BJ (cell line): ENCODE measurements around the gene ZNF878. TPM values are rescaled to one million over a fixed set of nuclear protein-coding genes. Genes with fewer than 3 reads are reported as not detected.

Experiments
- CTCF ChIA-PET: fragments of 350-600 bp; formaldehyde crosslinking; extraction: SDS; loops from one replicate; lab custom pipeline; 2021; ENCODE audit warnings: antibody characterized with exemption, inconsistent platforms; lab: Yijun Ruan, JAX
- POLR2A ChIA-PET: fragments of 300-600 bp; sonication (Branson Sonifier 250); formaldehyde crosslinking; extraction: SDS; loops from one replicate; lab custom pipeline; 2021; ENCODE audit warnings: antibody characterized with exemption; lab: Charles Lee
- DNase-seq: peaks from one replicate; pipeline ENCODE4 v3.0.0-alpha.2; 2011; ENCODE audit warnings: low read depth
- H3K27me3 ChIP-seq: 2 replicates; pipeline ENCODE4 v1.6.0; 2011; ENCODE audit warnings: low read length; ENCODE audit not compliant: control insufficient read depth, insufficient read depth
- H3K36me3 ChIP-seq: 2 replicates; pipeline ENCODE4 v1.5.1; 2011; ENCODE audit warnings: low read length; ENCODE audit not compliant: control insufficient read depth, insufficient read depth
- H3K4me3 ChIP-seq: 2 replicates; pipeline ENCODE4 v1.5.1; 2011; ENCODE audit warnings: low read depth, mild to moderate bottlenecking, control low read depth, low read length
- polyA plus RNA-seq: library from polyadenylated mRNA; depleted of rRNA; stranded (reverse); fragments of >200 nt; gene quantifications from 2 replicates; pipeline ENCODE4 v1.2.3, GENCODE V29; 2011
- TF ChIP-seq, protein P1 (sequence below): IDR thresholded peaks from 2 replicates; pipeline ENCODE4 v1.5.1; 2011; ENCODE audit warnings: low read depth, mild to moderate bottlenecking, control low read depth, inconsistent platforms, low read length, moderate library complexity; ENCODE audit not compliant: insufficient read depth

The ZNF878 gene
- polyA plus RNA-seq, 1 experiment = not detected

DNA sequence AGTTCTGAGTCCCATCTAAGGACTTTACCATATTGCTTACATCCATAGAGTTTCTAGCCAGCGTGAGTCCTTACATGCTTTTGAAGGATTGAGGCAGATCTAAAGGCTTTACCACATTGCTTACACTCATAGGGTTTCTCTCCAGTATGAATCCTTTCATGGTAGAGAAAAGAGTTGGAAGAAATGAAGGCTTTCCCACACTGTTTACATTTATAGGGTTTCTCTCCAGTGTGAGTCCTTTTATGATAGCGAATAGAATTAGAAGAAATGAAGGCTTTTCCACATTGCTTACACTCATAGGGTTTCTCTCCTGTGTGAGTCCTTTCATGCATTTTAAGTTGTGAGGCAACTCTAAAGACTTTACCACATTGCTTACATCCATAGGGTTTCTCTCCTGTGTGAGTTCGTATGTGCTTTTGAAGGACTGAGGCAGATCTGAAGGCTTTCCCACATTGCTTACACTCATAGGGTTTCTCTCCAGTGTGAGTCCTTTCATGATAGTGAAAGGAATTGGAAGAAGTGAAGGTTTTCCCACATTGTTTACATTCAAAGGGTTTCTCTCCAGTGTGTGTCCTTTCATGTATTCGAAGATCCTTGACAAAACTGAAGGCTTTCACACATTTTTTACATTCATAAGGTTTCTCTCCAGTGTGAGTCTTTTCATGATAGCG, 8.9 kb downstream of the ZNF878 start:
- TF ChIP-seq, protein P1, sequence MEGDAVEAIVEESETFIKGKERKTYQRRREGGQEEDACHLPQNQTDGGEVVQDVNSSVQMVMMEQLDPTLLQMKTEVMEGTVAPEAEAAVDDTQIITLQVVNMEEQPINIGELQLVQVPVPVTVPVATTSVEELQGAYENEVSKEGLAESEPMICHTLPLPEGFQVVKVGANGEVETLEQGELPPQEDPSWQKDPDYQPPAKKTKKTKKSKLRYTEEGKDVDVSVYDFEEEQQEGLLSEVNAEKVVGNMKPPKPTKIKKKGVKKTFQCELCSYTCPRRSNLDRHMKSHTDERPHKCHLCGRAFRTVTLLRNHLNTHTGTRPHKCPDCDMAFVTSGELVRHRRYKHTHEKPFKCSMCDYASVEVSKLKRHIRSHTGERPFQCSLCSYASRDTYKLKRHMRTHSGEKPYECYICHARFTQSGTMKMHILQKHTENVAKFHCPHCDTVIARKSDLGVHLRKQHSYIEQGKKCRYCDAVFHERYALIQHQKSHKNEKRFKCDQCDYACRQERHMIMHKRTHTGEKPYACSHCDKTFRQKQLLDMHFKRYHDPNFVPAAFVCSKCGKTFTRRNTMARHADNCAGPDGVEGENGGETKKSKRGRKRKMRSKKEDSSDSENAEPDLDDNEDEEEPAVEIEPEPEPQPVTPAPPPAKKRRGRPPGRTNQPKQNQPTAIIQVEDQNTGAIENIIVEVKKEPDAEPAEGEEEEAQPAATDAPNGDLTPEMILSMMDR = no peak
- POLR2A ChIA-PET = no interaction called here
- CTCF ChIA-PET = no interaction called here
- Histone ChIP-seq H3K4me3 (no peak overlapping the region), H3K36me3 (no peaks in the 10 kb centered on the region), H3K27me3 (no peaks in the 10 kb centered on the region)
- no peak for DNase-seq

DNA sequence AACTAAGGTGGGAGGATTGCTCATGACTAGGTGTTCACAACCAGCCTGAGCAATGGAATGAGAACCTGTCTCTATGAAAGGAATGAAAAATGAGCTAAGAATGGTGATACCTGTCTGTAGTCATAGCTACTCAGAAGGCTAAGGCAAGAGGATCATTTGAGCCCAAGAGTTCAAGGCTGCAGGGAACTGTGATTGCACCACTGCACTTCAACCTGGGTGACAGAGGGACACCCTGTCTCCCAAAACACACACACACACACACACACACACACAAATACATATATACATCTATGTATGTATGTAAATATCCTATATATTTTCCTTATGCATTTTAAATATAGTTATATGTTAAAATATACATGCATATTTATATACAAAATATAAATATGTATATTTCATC, 9.9 kb downstream of the ZNF878 start:
- TF ChIP-seq, protein P1 = no peak
- ChIA-PET POLR2A (no interaction called here), CTCF (no interaction called here)
- Histone ChIP-seq H3K4me3 (no peak overlapping the region), H3K27me3 (no peaks in the 10 kb centered on the region), H3K36me3 (no peaks in the 10 kb centered on the region)
- no peak for DNase-seq

DNA sequence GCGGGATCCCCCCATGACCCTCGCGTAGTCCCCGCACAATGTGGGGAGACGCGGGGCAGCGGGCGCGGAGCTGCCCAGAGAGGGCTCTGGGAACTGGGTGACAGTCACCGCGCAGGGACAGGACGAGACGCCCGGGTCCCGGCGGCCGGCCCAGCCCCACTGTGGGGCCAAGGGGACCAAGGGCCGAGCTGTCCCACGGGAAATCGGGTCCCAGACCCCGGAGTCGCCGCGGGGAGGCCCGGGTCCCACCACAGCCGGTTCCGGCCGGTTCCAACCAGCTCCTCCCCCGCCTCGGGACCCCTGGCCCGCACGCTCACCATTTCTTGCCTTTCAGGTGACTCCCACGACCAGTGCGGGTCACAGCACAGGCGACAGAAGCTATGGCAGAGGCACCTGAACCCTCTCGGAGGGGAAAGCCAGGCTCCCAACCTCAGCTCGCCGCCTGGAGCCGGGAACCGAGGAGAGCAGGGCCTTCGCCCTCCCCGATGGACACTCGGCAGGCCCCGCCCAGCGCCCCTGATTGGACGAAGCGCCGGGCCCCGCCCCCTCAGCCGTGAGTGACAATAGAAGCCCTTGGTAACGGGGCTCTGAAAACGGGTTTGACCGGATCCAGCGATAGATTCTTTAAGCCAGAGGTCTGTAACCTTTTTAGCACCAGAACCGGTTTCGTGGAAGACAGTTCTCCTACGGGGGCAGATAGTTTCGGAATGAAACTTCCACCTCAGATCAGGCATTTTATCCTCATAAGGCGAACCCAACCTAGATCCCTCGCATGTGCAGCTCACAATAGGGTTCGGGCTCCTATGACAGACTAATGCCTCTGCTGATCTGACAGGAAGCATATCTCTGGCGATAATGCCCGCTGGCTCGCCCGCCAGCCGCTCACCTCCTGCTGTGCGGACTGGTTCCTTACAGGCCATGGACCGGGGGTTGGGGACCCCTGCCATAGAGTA, 17.3 kb downstream of the ZNF878 start, which contains the start of gene ZNF433:
Gene ZNF433, minus strand, starts transcription at position 460 of the 953 bp plus-strand sequence. Its CDS starts 140 bp downstream, at position 320.
- CTCF ChIA-PET = interaction anchor here (0.6 to 2.3 kb wide), 5 partner anchors 20 to 679 kb away, joined by 3 to 9 read pairs (median 4); no protein-coding TSS in a partner anchor
- POLR2A ChIA-PET = interaction anchor here (0.5 kb wide), 2 partner anchors 131 to 427 kb away, joined by 3 to 19 read pairs; no protein-coding TSS in a partner anchor
- Histone ChIP-seq H3K36me3 (no peaks in the 10 kb centered on the region), H3K4me3 (peak within 1 kb of the TSS; percentile 83), H3K27me3 (no peaks in the 10 kb centered on the region)
- TF ChIP-seq, protein P1 = no peak; the same call in 1 of the 2 replicates
- peak; percentile 31 for DNase-seq

DNA sequence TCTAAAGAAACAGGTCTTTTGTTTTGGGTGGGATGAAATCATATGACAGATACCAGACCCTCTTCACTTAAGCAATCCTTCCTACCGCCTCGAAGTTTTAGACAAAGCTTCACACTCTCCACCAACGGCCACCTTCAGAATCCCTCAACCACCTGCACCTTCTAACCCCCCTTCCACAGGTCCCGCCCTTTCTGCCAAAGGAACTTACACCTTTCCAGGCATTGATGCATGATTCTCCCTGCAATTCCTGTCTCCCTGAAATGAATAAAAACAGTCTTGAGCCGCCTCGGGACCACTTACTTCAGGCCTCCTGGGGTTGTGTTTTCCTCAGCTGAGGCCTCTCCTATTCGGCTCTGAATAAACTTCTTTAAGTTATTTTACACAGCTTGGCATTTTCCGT, 18.1 kb downstream of the ZNF878 start:
- TF ChIP-seq, protein P1 = no peak
- no peak for DNase-seq
- ChIA-PET POLR2A (no interaction called here), CTCF (interaction anchor here (0.7 to 1.6 kb wide), 4 partner anchors 12 to 46 kb away, joined by 3 to 6 read pairs (median 4); no protein-coding TSS in a partner anchor)
- no peaks in the 10 kb centered on the region for H3K36me3 ChIP-seq
- peak overlapping the region; percentile 83 for H3K4me3 ChIP-seq
- no peaks in the 10 kb centered on the region for H3K27me3 ChIP-seq

DNA sequence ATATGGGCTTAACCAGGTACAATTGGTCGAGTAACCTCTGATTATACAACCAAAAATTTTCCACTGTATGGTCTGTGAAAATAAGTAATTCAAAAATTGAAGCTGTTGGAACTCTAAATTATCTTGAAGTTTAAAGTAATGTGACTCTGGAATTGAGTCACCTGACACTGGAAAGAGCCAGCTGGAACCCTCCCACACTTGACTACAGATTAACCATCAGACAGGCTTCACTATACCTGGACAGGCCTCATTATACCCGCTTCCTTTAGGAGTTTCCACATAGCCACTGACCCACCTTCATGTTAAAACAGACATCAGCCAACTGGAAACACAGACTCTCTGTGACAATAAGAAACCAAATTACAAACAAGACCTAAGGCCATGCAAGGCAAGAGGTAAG, 18.6 kb downstream of the ZNF878 start:
- ChIA-PET POLR2A (no interaction called here), CTCF (interaction anchor here (0.7 to 1.6 kb wide), 2 partner anchors 12 to 45 kb away, joined by 3 to 6 read pairs; no protein-coding TSS in a partner anchor)
- DNase-seq = no peak
- no peaks in the 10 kb centered on the region for H3K27me3 ChIP-seq
- H3K36me3 ChIP-seq = no peaks in the 10 kb centered on the region
- H3K4me3 ChIP-seq = no peak overlapping the region
- TF ChIP-seq, protein P1 = no peak
